ENCODE measurements around the gene ATP2A1.

Gene ATP2A1

GRCh38 chr16:28842696-28843095, 35.6 kb upstream of the ATP2A1 start:
- peak overlapping the region; percentile 11; the same call in 1 of the 2 replicates for H3K27ac ChIP-seq
- TF ChIP-seq CTCF (conservative IDR thresholded peaks at IDR 0.05; ENCODE audit: low read depth) = no peak
- POLR2A ChIA-PET (ENCODE audit: low non-redundant PET) = no interaction called here
- DNase-seq (ENCODE audit: low spot score) = no peak
- CTCF ChIA-PET = no interaction called here

- 0 out of 2 replicates have a peak overlapping the region, but pooled peaks have one; percentile 3 for H3K27ac ChIP-seq
- POLR2A ChIA-PET (ENCODE audit: low non-redundant PET) = no interaction called here
- CTCF ChIA-PET = no interaction called here
- no peak for TF ChIP-seq CTCF (conservative IDR thresholded peaks at IDR 0.05; ENCODE audit: low read depth)
- no peak for DNase-seq (ENCODE audit: low spot score)
These were observed 34.5 kb upstream of the ATP2A1 start for GRCh38 chr16:28843766-28844165.

- DNase-seq (ENCODE audit: low spot score) = no peak
- 0 out of 2 replicates have a peak overlapping the region, but pooled peaks have one; percentile 3 for H3K27ac ChIP-seq
- no peak for TF ChIP-seq CTCF (conservative IDR thresholded peaks at IDR 0.05; ENCODE audit: low read depth)
- ChIA-PET CTCF (interaction anchor here (0.5 kb wide), 1 partner anchor 33 kb away, joined by 4 read pairs; no protein-coding TSS in a partner anchor), POLR2A (ENCODE audit: low non-redundant PET) (no interaction called here)
These were observed 33.9 kb upstream of the ATP2A1 start for GRCh38 chr16:28844226-28844885.

GRCh38 chr16:28845293-28845692, 33.0 kb upstream of the ATP2A1 start:
- no peak for TF ChIP-seq CTCF (conservative IDR thresholded peaks at IDR 0.05; ENCODE audit: low read depth)
- no peak for DNase-seq (ENCODE audit: low spot score)
- H3K27ac ChIP-seq = peak overlapping the region; percentile 80
- POLR2A ChIA-PET (ENCODE audit: low non-redundant PET) = no interaction called here
- CTCF ChIA-PET = interaction anchor here (1.1 kb wide), 1 partner anchor 15 kb away, joined by 3 read pairs; no protein-coding TSS in a partner anchor

GRCh38 chr16:28845761-28846079, 32.6 kb upstream of the ATP2A1 start:
- TF ChIP-seq CTCF (conservative IDR thresholded peaks at IDR 0.05; ENCODE audit: low read depth) = no peak
- DNase-seq (ENCODE audit: low spot score) = no peak
- ChIA-PET POLR2A (ENCODE audit: low non-redundant PET) (no interaction called here), CTCF (interaction anchor here (0.5 to 1.8 kb wide), 5 partner anchors 9 to 1003 kb away, joined by 3 to 11 read pairs (median 3); no protein-coding TSS in a partner anchor)
- peak overlapping the region; percentile 80 for H3K27ac ChIP-seq

- peak; percentile 96 for DNase-seq (ENCODE audit: low spot score)
- CTCF ChIA-PET = interaction anchor here (0.5 to 1.8 kb wide), 5 partner anchors 10 to 1003 kb away, joined by 3 to 11 read pairs (median 3); no protein-coding TSS in a partner anchor
- peak; percentile 84 for TF ChIP-seq CTCF (conservative IDR thresholded peaks at IDR 0.05; ENCODE audit: low read depth)
- peak within 1 kb of the TSS; percentile 80 for H3K27ac ChIP-seq
- POLR2A ChIA-PET (ENCODE audit: low non-redundant PET) = interaction anchor here (0.6 to 1.0 kb wide), 3 partner anchors 17 to 96 kb away, joined by 3 to 13 read pairs (median 3); partner anchors contain the start of gene SH2B1
These were observed 32.0 kb upstream of the ATP2A1 start, which contains the start of gene TUFM for GRCh38 chr16:28846080-28846932. Gene TUFM, minus strand, starts transcription at chr16:28846348. Its CDS starts 79 bp downstream, at chr16:28846269.

Measured in RWPE1 (cell line).